Endothelial cell of umbilical vein (primary cell): ENCODE data around the gene GRM8. TPM values are rescaled to one million over a fixed set of nuclear protein-coding genes. Genes with fewer than 3 reads are reported as not detected.

ENCODE experiments used
- BruUV-seq: library from RNA; stranded (reverse); fragments of 400-500 nt; replicated peaks from 2 replicates; lab custom pipeline; 2021; lab: Mats Ljungman, UMichigan
- CTCF ChIA-PET: fragments of 300-600, 350-600 bp; sonication (Branson Sonifier 250); formaldehyde crosslinking; loops from one replicate; lab custom pipeline; 2021; ENCODE audit warnings: antibody characterized with exemption, inconsistent platforms; lab: Charles Lee
- POLR2A ChIA-PET: fragments of 300-600, 350-600 bp; sonication (Branson Sonifier 250); formaldehyde crosslinking; loops from one replicate; lab custom pipeline; 2021; ENCODE audit warnings: antibody characterized with exemption, inconsistent platforms; lab: Charles Lee
- DNase-seq: peaks from one replicate; pipeline ENCODE4 v3.0.0-alpha.2; 2011; ENCODE audit warnings: low read depth, low spot score
- FAIRE-seq: peaks from 2 replicates; lab custom pipeline; 2011; peaks lifted over from hg19 to GRCh38; lab: Jason Lieb, UNC
- H2AFZ ChIP-seq: 2 replicates; pipeline ENCODE4 v1.6.0; 2012; ENCODE audit warnings: low read depth, low read length, control low read depth, inconsistent platforms
- H3K27ac ChIP-seq: 2 replicates; pipeline ENCODE4 v1.5.1; 2011; ENCODE audit warnings: low read depth, mild to moderate bottlenecking, control low read depth, low read length, moderate library complexity; ENCODE audit not compliant: insufficient read depth
- H3K27me3 ChIP-seq, 2 experiments: 2 replicates each; pipeline versions ENCODE4 v1.6.0 to v1.6.1; 2011; ENCODE audit warnings: low read length in 2 of 2, mixed read lengths in 1 of 2; ENCODE audit not compliant: control insufficient read depth in 2 of 2, insufficient read depth in 2 of 2
- H3K36me3 ChIP-seq, 2 experiments: 2 replicates in 1 of 2; 3 replicates in 1 of 2; pipeline ENCODE4 v1.5.1; 2011; ENCODE audit warnings: low read length in 2 of 2, mild to moderate bottlenecking in 1 of 2, moderate library complexity in 1 of 2; ENCODE audit not compliant: control insufficient read depth in 2 of 2, insufficient read depth in 2 of 2; ENCODE audit errors: extremely low read depth in 1 of 2
- H3K4me1 ChIP-seq: 3 replicates; pipeline ENCODE4 v1.5.1; 2011; ENCODE audit warnings: mild to moderate bottlenecking, low read length; ENCODE audit not compliant: control insufficient read depth, insufficient read depth; ENCODE audit errors: extremely low read depth
- H3K4me2 ChIP-seq: 2 replicates; pipeline ENCODE4 v1.6.1; 2011; ENCODE audit warnings: low read length, control low read depth, mixed read lengths; ENCODE audit not compliant: insufficient read depth
- H3K4me3 ChIP-seq, 3 experiments: fragments of 200-600 bp in 1 of 3; sonication (generic), shearing (Covaris generic) in 1 of 3; replicated peaks in 1 of 3; 2 replicates each; pipeline ENCODE4 v1.5.1; 2011 to 2016; ENCODE audit warnings: control low read depth in 3 of 3, low read length in 3 of 3, mild to moderate bottlenecking in 2 of 3, inconsistent platforms in 1 of 3, low read depth in 1 of 3, moderate library complexity in 1 of 3; ENCODE audit not compliant: insufficient read depth in 1 of 3
- H3K79me2 ChIP-seq: 2 replicates; pipeline ENCODE4 v1.6.0; 2012; ENCODE audit warnings: low read length, inconsistent platforms; ENCODE audit not compliant: control insufficient read depth, insufficient read depth
- H3K9ac ChIP-seq: replicated peaks from 2 replicates; pipeline ENCODE3; 2011; ENCODE audit warnings: low read length, control low read depth; ENCODE audit not compliant: insufficient read depth; ENCODE audit errors: extremely low read depth
- H3K9me1 ChIP-seq: replicated peaks from 3 replicates; pipeline ENCODE4 v1.6.0; 2011; ENCODE audit warnings: mild to moderate bottlenecking, low read length; ENCODE audit not compliant: control insufficient read depth, insufficient read depth; ENCODE audit errors: extremely low read depth
- H3K9me3 ChIP-seq: replicated peaks from 2 replicates; pipeline ENCODE4 v1.5.1; 2012; ENCODE audit warnings: low read length, inconsistent platforms; ENCODE audit not compliant: control insufficient read depth, insufficient read depth
- H4K20me1 ChIP-seq: replicated peaks from 2 replicates; pipeline ENCODE3; 2011; ENCODE audit warnings: mild to moderate bottlenecking, low read length; ENCODE audit not compliant: control insufficient read depth, insufficient read depth; ENCODE audit errors: extremely low read depth
- CTCF ChIP-seq, 2 donors: IDR thresholded peaks; 1 replicate in 1 of 2; 2 replicates in 1 of 2; pipeline ENCODE4 v1.5.1; 2011; ENCODE audit warnings: low read length in 2 of 2, mild to moderate bottlenecking in 2 of 2, moderate library complexity in 2 of 2, control low read depth in 1 of 2, inconsistent platforms in 1 of 2, low read depth in 1 of 2; ENCODE audit not compliant: insufficient read depth in 1 of 2; ENCODE audit errors: extremely low read depth in 1 of 2
- EZH2 ChIP-seq: IDR thresholded peaks from 2 replicates; pipeline ENCODE4 v1.6.1; 2012; ENCODE audit warnings: borderline replicate concordance, low read depth, mild to moderate bottlenecking, moderate library complexity, low read length, inconsistent platforms; ENCODE audit not compliant: severe bottlenecking
- FOS ChIP-seq: IDR thresholded peaks from 2 replicates; pipeline ENCODE4 v1.6.1; 2011; ENCODE audit warnings: mild to moderate bottlenecking, low read length, moderate library complexity, borderline replicate concordance; ENCODE audit not compliant: insufficient read depth
- GATA2 ChIP-seq: IDR thresholded peaks from 2 replicates; pipeline ENCODE4 v1.7.0; 2011; ENCODE audit warnings: low read depth, mild to moderate bottlenecking, moderate library complexity, mixed read lengths, low read length; ENCODE audit not compliant: insufficient read length, insufficient read depth
- JUN ChIP-seq: IDR thresholded peaks from 2 replicates; pipeline ENCODE4 v1.6.1; 2011; ENCODE audit warnings: borderline replicate concordance, low read depth; ENCODE audit not compliant: insufficient read length, insufficient read depth
- MAX ChIP-seq: IDR thresholded peaks from 2 replicates; pipeline ENCODE4 v1.6.1; 2011; ENCODE audit not compliant: insufficient read depth, insufficient read length
- MYC ChIP-seq: IDR thresholded peaks from one replicate; pipeline ENCODE4 v1.6.1; 2011; ENCODE audit warnings: mild to moderate bottlenecking, low read depth, low read length
- POLR2A ChIP-seq: IDR thresholded peaks from 2 replicates; pipeline ENCODE4 v1.6.1; 2012; ENCODE audit warnings: low read depth, mild to moderate bottlenecking, control low read depth, low read length
- POLR2AphosphoS5 ChIP-seq: IDR thresholded peaks from 2 replicates; pipeline ENCODE4 v1.6.1; 2012; ENCODE audit warnings: low read depth, mild to moderate bottlenecking, control low read depth, low read length, moderate library complexity; ENCODE audit not compliant: insufficient read depth
- dilution Hi-C: fragments of 300-500 bp; cut with MboI; formaldehyde crosslinking; loops from one replicate; pipeline ENCODE4 v1.15.0; 2019; ENCODE audit warnings: low sequenced_read_pairs; ENCODE audit not compliant: extremely low pct_ligation_motif_present
- intact Hi-C: fragments of 100-400 bp; cut with micrococcal nuclease; formaldehyde crosslinking; loops from one replicate; pipeline ENCODE4 v1.10.0; 2022
- polyA plus RNA-seq, 4 experiments: library from polyadenylated mRNA; depleted of rRNA in 3 of 4; stranded (reverse) in 3 of 4; unstranded in 1 of 4; fragments of >200 nt; gene quantifications; 2 replicates each; pipeline versions ENCODE4 v1.2.1 to v1.2.3, GENCODE V29; 2011 to 2012; ENCODE audit warnings: missing spikeins in 1 of 4
- total RNA-seq: library from RNA; stranded (reverse); gene quantifications from 2 replicates; pipeline ENCODE4 v1.2.3, GENCODE V29; 2021

GRM8 gene
- total and polyA plus RNA-seq, 2 donors (not counting 3 experiments of a cell fraction or from before 2014, with no cell fraction given) = not detected

DNA sequence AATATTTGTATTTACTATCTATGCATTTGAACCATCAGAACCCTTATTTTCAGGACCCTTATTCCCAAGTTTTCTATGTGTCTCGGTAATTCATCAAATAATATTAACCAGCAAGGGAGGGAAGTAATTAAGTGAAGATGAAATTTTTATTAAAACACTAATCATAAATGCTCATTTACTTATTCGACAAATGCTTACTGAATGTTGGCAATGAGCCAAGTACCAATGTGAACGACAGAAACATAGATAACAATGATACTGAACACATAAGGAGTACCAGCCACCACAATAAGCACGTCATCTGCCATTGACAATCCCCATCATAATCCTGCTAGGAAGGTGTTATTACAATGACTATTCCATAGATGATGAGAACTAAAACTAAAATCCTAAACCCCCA, 45.5 kb downstream of the GRM8 start:
- Histone ChIP-seq H2AFZ (no peak overlapping the region), H3K9me3 (no peaks in the 10 kb centered on the region), H3K4me2 (no peak overlapping the region), H3K36me3 (no peaks in the 10 kb centered on the region), H3K4me3 (no peak overlapping the region), H3K4me1 (no peaks in the 10 kb centered on the region), H3K27ac (no peak overlapping the region), H3K79me2 (no peaks in the 10 kb centered on the region), H3K9me1 (no peaks in the 10 kb centered on the region), H4K20me1 (no peaks in the 10 kb centered on the region), H3K27me3 (no peaks in the 10 kb centered on the region), H3K9ac (no peak overlapping the region)
- DNase-seq = no peak
- no peak for FAIRE-seq
- CTCF ChIA-PET = no interaction called here
- BruUV-seq = no TSS peak
- POLR2A ChIA-PET = no interaction called here
- intact Hi-C loops = no loop called here
- no peak for TF ChIP-seq POLR2A
- dilution Hi-C loops = no loop called here

DNA sequence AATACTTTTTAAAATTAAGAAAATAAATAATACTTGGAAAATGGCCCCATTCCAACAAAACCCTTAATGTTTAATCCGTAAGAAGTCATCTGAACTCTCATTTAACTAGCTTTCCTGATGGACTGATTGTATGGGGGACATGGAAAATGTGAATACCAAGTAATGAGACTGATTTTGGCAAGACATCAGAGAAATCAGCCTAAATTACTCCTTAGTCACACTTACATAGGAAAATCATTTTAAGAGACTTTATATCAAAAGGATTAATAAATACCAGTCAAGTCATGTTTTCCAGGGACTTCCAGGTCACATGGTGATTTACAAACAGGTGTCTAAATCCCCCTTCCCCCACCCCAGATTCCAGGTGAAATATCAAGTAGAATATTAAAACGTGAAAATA, 58.2 kb downstream of the GRM8 start:
- no peak for DNase-seq
- Histone ChIP-seq H3K27me3 (no peaks in the 10 kb centered on the region), H3K4me3 (no peak overlapping the region), H3K4me2 (no peak overlapping the region), H2AFZ (no peak overlapping the region), H3K9ac (no peak overlapping the region), H3K27ac (no peak overlapping the region), H3K36me3 (no peaks in the 10 kb centered on the region), H3K9me3 (no peaks in the 10 kb centered on the region), H3K4me1 (no peaks in the 10 kb centered on the region), H3K79me2 (no peaks in the 10 kb centered on the region), H3K9me1 (no peaks in the 10 kb centered on the region), H4K20me1 (no peaks in the 10 kb centered on the region)
- intact Hi-C loops = no loop called here
- BruUV-seq = no TSS peak
- dilution Hi-C loops = no loop called here
- no peak for FAIRE-seq
- POLR2A ChIA-PET = no interaction called here
- CTCF ChIA-PET = no interaction called here
- TF ChIP-seq FOS (no peak), MYC (no peak), CTCF (IDR thresholded peaks at IDR 0.05; ENCODE audit: extremely low read depth in 1 of 2, insufficient read depth in 1 of 2, low read depth in 1 of 2, low read length in 2 of 2) (no peak), GATA2 (no peak), POLR2AphosphoS5 (no peak), POLR2A (no peak), MAX (no peak), JUN (no peak), EZH2 (no peak)
